ENCODE results near the gene CYP4F22.

DNA sequence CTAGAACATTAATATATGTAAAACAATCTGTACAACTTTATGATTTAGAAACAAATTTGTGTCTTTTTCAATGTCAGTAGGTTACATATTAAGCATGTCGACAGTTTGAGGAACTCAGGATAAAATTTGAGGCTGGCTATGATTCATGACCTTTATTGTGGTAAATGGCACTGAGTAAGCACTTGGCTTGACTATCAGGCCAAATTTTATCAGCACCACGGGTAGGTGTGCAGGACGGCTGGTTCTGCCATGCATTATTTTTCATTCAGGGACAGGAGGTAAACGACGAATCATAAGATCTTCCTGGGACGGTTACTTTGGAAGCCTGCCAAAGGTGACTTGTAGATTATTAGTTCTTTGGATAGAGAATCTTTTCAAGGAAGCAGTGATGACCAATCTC is 86.7 kb downstream of the CYP4F22 start:
- TF ChIP-seq, protein P1, sequence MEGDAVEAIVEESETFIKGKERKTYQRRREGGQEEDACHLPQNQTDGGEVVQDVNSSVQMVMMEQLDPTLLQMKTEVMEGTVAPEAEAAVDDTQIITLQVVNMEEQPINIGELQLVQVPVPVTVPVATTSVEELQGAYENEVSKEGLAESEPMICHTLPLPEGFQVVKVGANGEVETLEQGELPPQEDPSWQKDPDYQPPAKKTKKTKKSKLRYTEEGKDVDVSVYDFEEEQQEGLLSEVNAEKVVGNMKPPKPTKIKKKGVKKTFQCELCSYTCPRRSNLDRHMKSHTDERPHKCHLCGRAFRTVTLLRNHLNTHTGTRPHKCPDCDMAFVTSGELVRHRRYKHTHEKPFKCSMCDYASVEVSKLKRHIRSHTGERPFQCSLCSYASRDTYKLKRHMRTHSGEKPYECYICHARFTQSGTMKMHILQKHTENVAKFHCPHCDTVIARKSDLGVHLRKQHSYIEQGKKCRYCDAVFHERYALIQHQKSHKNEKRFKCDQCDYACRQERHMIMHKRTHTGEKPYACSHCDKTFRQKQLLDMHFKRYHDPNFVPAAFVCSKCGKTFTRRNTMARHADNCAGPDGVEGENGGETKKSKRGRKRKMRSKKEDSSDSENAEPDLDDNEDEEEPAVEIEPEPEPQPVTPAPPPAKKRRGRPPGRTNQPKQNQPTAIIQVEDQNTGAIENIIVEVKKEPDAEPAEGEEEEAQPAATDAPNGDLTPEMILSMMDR (IDR thresholded peaks at IDR 0.05) = no peak
- TF ChIP-seq EZH2 (IDR thresholded peaks at IDR 0.05) (no peak), EZH2phosphoT487 (IDR thresholded peaks at IDR 0.05) (no peak)

Measured in neural progenitor cell (in vitro differentiated cells).